Activated naive CD8-positive, alpha-beta T cell treated with anti-CD3 and anti-CD28 coated beads, Interleukin-2, amount 10 ng/mL, durations not matched to agents 7 days and 5 days (primary cell): Measurements from ENCODE around the gene STOML3. TPM values are rescaled to one million over a fixed set of nuclear protein-coding genes. Genes with fewer than 3 reads are reported as not detected.

ENCODE experiments used
- ATAC-seq: fragments of 150-1000 bp; cut with Tn5 transposase; one replicate; pipeline ENCODE4 v1.10.0; 2021; ENCODE audit warnings: low read depth, moderate library complexity
- POLR2A ChIA-PET: fragments of 350-600 bp; sonication (Branson Sonifier 250); formaldehyde crosslinking; loops from one replicate; lab custom pipeline; 2021; ENCODE audit warnings: antibody characterized with exemption; lab: Charles Lee
- DNase-seq: peaks from one replicate; pipeline ENCODE4 v3.0.0; 2021
- H3K27ac Mint-ChIP-seq: one replicate; pipeline ENCODE4 v1.8.0; 2022; ENCODE audit warnings: mild to moderate bottlenecking, mixed read lengths
- H3K27me3 Mint-ChIP-seq: one replicate; pipeline ENCODE4 v1.8.0; 2022; ENCODE audit warnings: mild to moderate bottlenecking, moderate library complexity, mixed read lengths
- H3K36me3 Mint-ChIP-seq: one replicate; pipeline ENCODE4 v1.8.0; 2021; ENCODE audit warnings: mild to moderate bottlenecking, mixed read lengths
- H3K4me1 Mint-ChIP-seq: one replicate; pipeline ENCODE4 v1.8.0; 2021; ENCODE audit warnings: mixed read lengths
- H3K4me3 Mint-ChIP-seq: one replicate; pipeline ENCODE4 v1.8.0; 2022; ENCODE audit warnings: mild to moderate bottlenecking, moderate library complexity, mixed read lengths
- H3K9me3 Mint-ChIP-seq: one replicate; pipeline ENCODE4 v1.8.0; 2021; ENCODE audit warnings: mixed read lengths
- total RNA-seq, 2 experiments: library from RNA; stranded (reverse); gene quantifications; one replicate each; pipeline ENCODE4 v1.2.3, GENCODE V29; 2021

Gene STOML3
- total RNA-seq, 2 experiments from 2014 or later, result not detected

DNA sequence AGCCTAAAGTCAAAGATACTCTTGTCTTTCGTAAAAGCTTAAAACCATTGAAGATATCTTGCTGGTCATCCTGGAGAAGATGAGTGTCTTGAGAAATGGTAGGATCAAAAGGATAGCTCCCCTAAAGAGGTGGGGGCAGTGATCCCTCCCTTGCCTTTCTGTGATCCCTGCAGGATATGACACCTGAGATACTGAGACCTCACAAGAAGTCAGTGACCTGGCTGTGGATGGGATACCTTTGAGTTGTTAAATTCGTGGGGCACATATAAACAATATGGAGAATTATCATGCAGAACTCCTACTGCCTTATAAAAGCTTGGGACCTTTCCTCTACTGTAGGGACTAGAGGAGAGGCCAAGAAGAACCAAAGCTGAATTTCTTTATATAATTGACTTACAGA lies 21.4 kb downstream of the STOML3 start:
- no peak for DNase-seq
- no peak for ATAC-seq
- H3K4me3 Mint-ChIP-seq, result no peak overlapping the region
- no peaks in the 10 kb centered on the region for H3K9me3 Mint-ChIP-seq
- H3K27me3 Mint-ChIP-seq, result peaks cover 11% of the 10 kb centered on the region
- H3K36me3 Mint-ChIP-seq, result no peaks in the 10 kb centered on the region
- H3K27ac Mint-ChIP-seq, result no peak overlapping the region
- no peaks in the 10 kb centered on the region for H3K4me1 Mint-ChIP-seq
- POLR2A ChIA-PET, result no interaction called here

DNA sequence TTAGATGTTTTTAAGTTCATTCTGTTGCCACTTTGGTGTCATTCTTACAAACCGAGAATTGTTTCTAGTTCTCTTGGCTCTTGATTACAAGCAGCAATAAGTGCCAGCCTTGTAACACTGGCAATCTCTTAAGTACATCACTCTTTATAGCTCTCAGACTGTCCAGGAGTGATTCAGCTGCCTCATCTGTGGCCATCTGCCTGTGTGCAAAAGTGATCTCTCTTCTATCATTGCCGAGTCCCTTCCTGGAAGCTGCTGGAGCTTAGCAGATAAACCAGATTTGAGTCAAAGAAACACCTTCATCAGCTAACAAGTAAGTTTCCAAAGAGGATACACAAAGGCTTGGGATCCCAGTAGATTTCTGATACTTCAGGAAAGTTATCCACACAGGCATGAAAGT lies 23.2 kb downstream of the STOML3 start:
- Mint-ChIP-seq H3K27ac (no peak overlapping the region), H3K4me1 (no peaks in the 10 kb centered on the region), H3K36me3 (no peaks in the 10 kb centered on the region), H3K4me3 (no peak overlapping the region), H3K27me3 (peaks cover 11% of the 10 kb centered on the region), H3K9me3 (no peaks in the 10 kb centered on the region)
- POLR2A ChIA-PET, result no interaction called here
- ATAC-seq (no peak), DNase-seq (no peak)

DNA sequence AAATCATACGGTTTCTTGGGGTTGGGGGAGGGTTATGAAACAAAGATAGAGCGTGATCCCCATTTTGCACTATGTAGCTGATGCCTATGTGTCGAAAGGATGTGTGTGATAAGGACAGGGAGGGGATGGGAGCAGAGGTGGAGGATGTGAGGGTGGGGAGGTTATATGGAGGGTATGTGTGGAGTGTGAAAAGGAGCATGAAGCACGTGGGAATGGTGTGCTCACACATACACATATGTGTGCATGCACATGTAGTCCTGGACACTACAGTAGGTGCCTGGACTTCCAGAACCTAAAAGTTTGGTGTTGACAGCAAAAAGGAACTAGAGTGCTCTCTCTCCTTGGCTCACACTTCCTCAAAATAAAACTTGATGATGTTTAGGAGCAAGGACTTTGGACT lies 25.4 kb downstream of the STOML3 start:
- POLR2A ChIA-PET, result no interaction called here
- Mint-ChIP-seq H3K27me3 (peaks cover 11% of the 10 kb centered on the region), H3K27ac (no peak overlapping the region), H3K9me3 (no peaks in the 10 kb centered on the region), H3K4me1 (no peaks in the 10 kb centered on the region), H3K4me3 (no peak overlapping the region), H3K36me3 (no peaks in the 10 kb centered on the region)
- DNase-seq (no peak), ATAC-seq (no peak)

DNA sequence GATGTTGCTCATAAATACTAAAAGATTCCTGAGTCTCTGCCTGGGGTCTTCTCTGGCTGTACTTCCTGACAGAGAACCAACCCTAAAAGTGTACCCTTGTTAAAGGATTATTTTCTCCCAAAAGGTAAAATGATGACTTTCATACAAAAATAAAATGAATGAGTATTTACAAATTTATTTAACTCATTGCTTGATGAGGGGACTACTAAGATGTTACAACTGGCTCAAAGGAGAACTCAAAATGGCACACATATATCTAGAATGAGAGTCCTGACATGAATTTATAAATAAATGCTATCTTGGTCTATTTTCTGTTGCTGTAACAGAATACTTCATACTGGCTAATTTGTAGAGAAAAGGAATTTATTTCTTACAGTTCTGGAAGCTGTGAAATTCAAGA lies 30.5 kb downstream of the STOML3 start:
- POLR2A ChIA-PET, result no interaction called here
- Mint-ChIP-seq H3K36me3 (no peaks in the 10 kb centered on the region), H3K27ac (no peak overlapping the region), H3K9me3 (no peaks in the 10 kb centered on the region), H3K27me3 (peaks cover 8% of the 10 kb centered on the region), H3K4me3 (no peak overlapping the region), H3K4me1 (no peaks in the 10 kb centered on the region)
- ATAC-seq (no peak), DNase-seq (no peak)

- POLR2A ChIA-PET, result no interaction called here
- DNase-seq (no peak), ATAC-seq (no peak)
- Mint-ChIP-seq H3K27me3 (peaks cover 5% of the 10 kb centered on the region), H3K36me3 (no peaks in the 10 kb centered on the region), H3K4me1 (no peaks in the 10 kb centered on the region), H3K4me3 (no peak overlapping the region), H3K27ac (no peak overlapping the region), H3K9me3 (no peaks in the 10 kb centered on the region)
These were observed 32.6 kb downstream of the STOML3 start for GRCh38 chr13:38957794-38958592.

- Mint-ChIP-seq H3K27ac (no peak overlapping the region), H3K4me3 (no peak overlapping the region), H3K36me3 (no peaks in the 10 kb centered on the region), H3K9me3 (peaks cover under 1% of the 10 kb centered on the region), H3K27me3 (peaks cover 5% of the 10 kb centered on the region), H3K4me1 (peaks cover 5% of the 10 kb centered on the region)
- POLR2A ChIA-PET, result no interaction called here
- no peak for DNase-seq
- ATAC-seq, result no peak
These were observed 35.8 kb downstream of the STOML3 start for GRCh38 chr13:38954844-38955243.

DNA sequence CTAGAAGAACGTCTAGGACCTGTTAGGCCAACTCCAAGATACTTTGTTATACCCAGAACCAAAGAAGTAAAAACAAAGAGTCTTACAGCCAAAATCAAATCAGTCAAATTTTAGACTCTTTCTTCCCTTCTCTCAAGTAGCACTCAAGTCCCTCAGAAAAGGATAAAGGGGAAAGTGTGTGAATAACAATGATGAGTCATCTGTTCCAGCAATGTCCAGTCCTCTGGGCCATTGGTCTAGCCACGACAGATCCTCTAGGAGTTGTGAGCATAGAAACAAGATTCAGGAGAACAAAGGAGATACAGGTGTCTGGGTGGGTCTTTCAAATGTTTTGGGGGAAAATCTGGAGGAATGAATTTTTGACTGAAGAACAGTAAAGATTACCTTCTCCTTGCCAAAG lies 36.3 kb downstream of the STOML3 start:
- no peak for ATAC-seq
- Mint-ChIP-seq H3K36me3 (no peaks in the 10 kb centered on the region), H3K27ac (no peak overlapping the region), H3K9me3 (peaks cover 2% of the 10 kb centered on the region), H3K4me1 (peaks cover 5% of the 10 kb centered on the region), H3K4me3 (no peak overlapping the region), H3K27me3 (peaks cover 5% of the 10 kb centered on the region)
- POLR2A ChIA-PET, result no interaction called here
- no peak for DNase-seq

- DNase-seq (no peak), ATAC-seq (no peak)
- no peak overlapping the region for H3K4me3 Mint-ChIP-seq
- no peak overlapping the region for H3K27ac Mint-ChIP-seq
- peaks cover 5% of the 10 kb centered on the region for H3K4me1 Mint-ChIP-seq
- POLR2A ChIA-PET, result no interaction called here
- H3K36me3 Mint-ChIP-seq, result no peaks in the 10 kb centered on the region
- peaks cover 2% of the 10 kb centered on the region for H3K9me3 Mint-ChIP-seq
- peaks cover 3% of the 10 kb centered on the region for H3K27me3 Mint-ChIP-seq
These were observed 37.8 kb downstream of the STOML3 start for GRCh38 chr13:38952827-38953226.

GRCh38 chr13:38951525-38952313 lies 38.9 kb downstream of the STOML3 start:
- DNase-seq (no peak), ATAC-seq (no peak)
- H3K4me3 Mint-ChIP-seq, result no peak overlapping the region
- no peaks in the 10 kb centered on the region for H3K36me3 Mint-ChIP-seq
- H3K4me1 Mint-ChIP-seq, result peaks cover 5% of the 10 kb centered on the region
- H3K27me3 Mint-ChIP-seq, result peaks cover 3% of the 10 kb centered on the region
- no peak overlapping the region for H3K27ac Mint-ChIP-seq
- POLR2A ChIA-PET, result no interaction called here
- H3K9me3 Mint-ChIP-seq, result peaks cover 2% of the 10 kb centered on the region

- Mint-ChIP-seq H3K27ac (no peak overlapping the region), H3K4me1 (peaks cover 5% of the 10 kb centered on the region), H3K4me3 (no peak overlapping the region), H3K9me3 (peaks cover 2% of the 10 kb centered on the region), H3K36me3 (no peaks in the 10 kb centered on the region), H3K27me3 (peaks cover 3% of the 10 kb centered on the region)
- POLR2A ChIA-PET, result no interaction called here
- no peak for ATAC-seq
- DNase-seq, result no peak
These were observed 39.6 kb downstream of the STOML3 start for GRCh38 chr13:38950987-38951386.

- peaks cover 2% of the 10 kb centered on the region for H3K27me3 Mint-ChIP-seq
- no peaks in the 10 kb centered on the region for H3K36me3 Mint-ChIP-seq
- DNase-seq (no peak), ATAC-seq (no peak)
- POLR2A ChIA-PET, result no interaction called here
- H3K9me3 Mint-ChIP-seq, result peaks cover 2% of the 10 kb centered on the region
- H3K27ac Mint-ChIP-seq, result no peak overlapping the region
- peaks cover 4% of the 10 kb centered on the region for H3K4me1 Mint-ChIP-seq
- no peak overlapping the region for H3K4me3 Mint-ChIP-seq
These were observed 43.6 kb downstream of the STOML3 start for GRCh38 chr13:38947054-38947453.

- H3K9me3 Mint-ChIP-seq, result no peaks in the 10 kb centered on the region
- no peak overlapping the region for H3K27ac Mint-ChIP-seq
- DNase-seq (no peak), ATAC-seq (no peak)
- no peaks in the 10 kb centered on the region for H3K36me3 Mint-ChIP-seq
- peaks cover 2% of the 10 kb centered on the region for H3K27me3 Mint-ChIP-seq
- H3K4me1 Mint-ChIP-seq, result no peaks in the 10 kb centered on the region
- H3K4me3 Mint-ChIP-seq, result no peak overlapping the region
- POLR2A ChIA-PET, result no interaction called here
These were observed 46.4 kb downstream of the STOML3 start for GRCh38 chr13:38944219-38944618.

DNA sequence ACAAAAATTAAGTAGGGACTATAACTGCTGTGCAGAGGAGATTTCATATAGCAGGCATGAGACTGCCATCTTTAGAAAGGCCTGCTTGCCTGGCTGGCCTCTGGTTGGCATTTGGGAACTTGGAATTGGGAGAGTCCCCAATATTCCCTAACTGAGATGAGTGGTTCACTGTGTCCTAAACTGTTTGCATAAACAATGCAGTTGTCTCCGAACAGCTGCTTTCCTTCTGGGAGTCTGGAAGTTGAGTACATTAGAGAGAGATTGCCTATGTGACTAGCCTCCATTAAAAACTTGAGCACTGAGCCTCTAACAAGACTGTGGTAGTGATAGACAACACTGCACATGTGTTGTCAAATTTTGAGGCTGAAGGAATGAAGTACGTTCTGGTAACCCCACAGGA lies 47.4 kb downstream of the STOML3 start:
- H3K36me3 Mint-ChIP-seq, result no peaks in the 10 kb centered on the region

GRCh38 chr13:38941353-38941945 lies 49.2 kb downstream of the STOML3 start:
- DNase-seq, result no peak
- H3K9me3 Mint-ChIP-seq, result no peaks in the 10 kb centered on the region
- no peak for ATAC-seq
- POLR2A ChIA-PET, result no interaction called here
- H3K27ac Mint-ChIP-seq, result no peak overlapping the region
- peaks cover 11% of the 10 kb centered on the region for H3K27me3 Mint-ChIP-seq
- no peak overlapping the region for H3K4me3 Mint-ChIP-seq
- H3K4me1 Mint-ChIP-seq, result no peaks in the 10 kb centered on the region
- no peaks in the 10 kb centered on the region for H3K36me3 Mint-ChIP-seq

More for the DNA sequence above, 47.4 kb downstream of the STOML3 start:
- Mint-ChIP-seq H3K4me1 (no peaks in the 10 kb centered on the region), H3K27ac (no peak overlapping the region), H3K4me3 (no peak overlapping the region), H3K9me3 (no peaks in the 10 kb centered on the region), H3K27me3 (peaks cover 2% of the 10 kb centered on the region)
- DNase-seq (no peak), ATAC-seq (no peak)
- POLR2A ChIA-PET, result no interaction called here
